ENCODE results near the gene RXRA.

GRCh38 chr9:134416385-134417015 is 90.2 kb downstream of the RXRA start:
- TF ChIP-seq POLR2A (IDR thresholded peaks at IDR 0.05; ENCODE audit: low read depth, low read length) (no peak), TAF1 (IDR thresholded peaks at IDR 0.05; ENCODE audit: low read depth, low read length) (no peak), POLR2AphosphoS5 (IDR thresholded peaks at IDR 0.05; ENCODE audit: low read depth, low read length) (no peak), PAX5 (IDR thresholded peaks at IDR 0.05; ENCODE audit: insufficient read depth, low read length, severe bottlenecking) (no peak), SPI1 (IDR thresholded peaks at IDR 0.05; ENCODE audit: low read depth, low read length) (no peak), POU2F2 (IDR thresholded peaks at IDR 0.05; ENCODE audit: low read depth, low read length) (no peak)

Data from GM12891 (cell line).